ENCODE measurements around the gene BCL2L1.
A peak's percentile ranks its signal among the peaks of the same experiment; 100 is the strongest.

Gene BCL2L1

DNA sequence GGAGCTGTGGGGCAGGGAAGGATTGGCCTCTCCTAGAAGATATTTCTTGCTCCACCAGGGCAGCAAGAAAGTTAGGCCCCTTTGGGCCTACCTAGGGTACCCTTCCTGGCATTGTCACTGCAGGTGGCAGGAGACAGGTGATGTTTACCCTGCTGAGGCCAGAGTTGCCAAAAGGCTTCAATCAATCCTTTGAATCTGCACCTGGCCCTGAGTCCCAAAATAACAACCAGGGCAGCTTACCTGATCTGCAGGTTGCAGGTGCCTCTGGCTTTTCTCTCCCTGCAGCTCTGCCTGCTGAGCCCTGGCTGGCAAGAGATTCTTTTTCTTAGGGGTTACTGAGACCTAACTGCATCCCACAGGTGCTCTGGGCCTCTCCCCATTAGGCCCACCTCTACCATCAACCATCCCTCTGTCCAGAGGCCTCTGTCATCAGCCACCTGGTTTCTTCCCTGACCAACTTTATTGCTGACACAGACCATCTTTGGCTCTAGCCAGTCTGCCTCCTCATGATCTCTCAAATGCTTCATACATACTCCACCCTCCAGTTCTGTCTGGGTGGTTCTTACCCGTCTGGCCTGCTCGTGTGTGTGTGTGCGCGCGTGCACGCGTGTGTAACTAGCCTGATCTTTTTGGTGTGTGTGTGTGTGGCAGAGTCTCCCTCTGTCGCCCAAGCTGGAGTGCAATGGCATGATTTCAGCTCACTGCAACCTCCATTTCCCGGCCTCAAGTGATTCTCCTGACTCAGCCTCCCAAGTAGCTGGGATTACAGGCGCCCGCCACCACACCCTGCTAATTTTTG, 13.7 kb downstream of the BCL2L1 start:
- DNase-seq = no peak

DNA sequence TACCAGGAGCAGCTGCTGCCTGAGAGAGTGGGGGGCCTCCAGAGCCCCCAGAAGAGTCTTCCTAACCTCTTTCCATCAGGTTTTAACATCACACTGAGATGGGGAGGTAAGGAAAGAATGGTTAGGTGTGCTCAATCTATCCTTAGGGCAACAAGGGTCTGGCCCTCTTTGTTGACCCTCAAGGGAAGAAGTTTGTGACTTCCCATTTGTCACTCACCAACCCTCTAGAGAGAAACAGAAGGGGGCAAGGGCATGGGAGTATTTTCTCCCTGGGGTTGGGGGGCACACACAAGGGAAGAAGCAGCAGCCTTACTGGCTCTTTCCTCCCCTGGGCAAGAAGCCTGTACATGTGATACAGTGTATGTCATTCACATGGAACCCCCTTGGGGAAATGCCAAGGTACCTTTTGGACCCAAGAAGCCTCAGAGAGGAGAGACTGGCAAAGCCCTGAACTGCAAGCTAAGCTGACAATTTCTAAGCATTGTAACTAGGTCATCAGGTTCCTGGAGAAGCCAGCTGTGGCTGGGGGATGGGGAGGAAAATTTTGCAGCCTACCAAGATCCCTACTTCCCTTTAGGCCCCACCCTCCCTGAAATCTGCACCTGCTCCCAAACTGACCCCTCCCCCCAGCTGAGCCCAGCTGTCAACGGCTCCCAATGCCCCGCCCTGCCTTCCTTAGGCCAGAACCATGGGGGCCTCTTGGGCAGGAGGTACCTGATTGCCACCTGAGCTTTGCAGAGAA, 14.5 kb downstream of the BCL2L1 start:
- no peak for DNase-seq

DNA sequence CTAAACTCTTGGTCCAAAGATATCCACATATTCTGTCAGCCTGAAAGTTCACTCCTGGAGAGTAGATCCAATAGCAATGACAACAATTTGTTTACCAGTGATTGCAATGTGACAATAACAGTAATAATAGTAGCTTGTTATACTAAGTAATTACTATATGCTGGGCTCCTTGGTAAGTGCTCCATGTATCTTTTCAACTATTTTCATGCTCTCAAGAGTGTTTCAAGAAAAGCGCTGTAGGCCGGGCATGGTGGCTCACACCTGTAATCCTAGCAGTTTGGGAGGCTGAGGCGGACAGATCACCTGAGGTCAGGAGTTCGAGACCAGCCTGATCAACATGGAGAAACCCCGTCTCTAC, 15.4 kb downstream of the BCL2L1 start:
- no peak for DNase-seq

DNA sequence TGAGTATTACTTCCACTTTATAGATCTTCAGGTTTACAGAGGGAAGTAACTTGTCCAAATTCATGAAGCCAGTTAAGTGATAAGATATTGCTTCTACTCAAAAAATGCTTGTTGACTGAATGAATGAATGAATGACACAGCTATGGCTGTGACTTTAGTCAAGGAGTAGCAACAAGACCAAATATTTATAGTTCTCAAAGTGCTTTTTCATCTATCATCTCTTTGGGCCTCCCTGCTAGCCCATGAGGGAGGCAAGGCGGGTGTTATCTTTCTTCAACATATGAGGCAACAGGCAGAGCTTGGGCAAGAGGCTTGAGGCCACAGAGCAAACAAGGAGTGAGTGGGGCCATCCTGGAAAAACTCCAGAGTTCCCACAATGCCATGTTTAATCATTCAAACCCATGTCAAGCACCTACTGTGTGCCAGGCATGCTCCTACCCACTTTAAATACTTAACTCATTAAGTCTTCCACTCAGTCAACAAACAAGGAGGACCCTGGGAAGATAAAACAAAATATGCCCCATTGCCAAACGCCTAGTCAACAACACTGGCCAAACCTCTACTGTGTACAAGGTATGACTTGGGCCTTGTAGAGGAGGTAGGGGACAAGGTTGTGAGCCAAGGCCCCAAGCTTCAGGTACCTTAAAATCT, 15.9 kb downstream of the BCL2L1 start:
- DNase-seq = no peak

DNA sequence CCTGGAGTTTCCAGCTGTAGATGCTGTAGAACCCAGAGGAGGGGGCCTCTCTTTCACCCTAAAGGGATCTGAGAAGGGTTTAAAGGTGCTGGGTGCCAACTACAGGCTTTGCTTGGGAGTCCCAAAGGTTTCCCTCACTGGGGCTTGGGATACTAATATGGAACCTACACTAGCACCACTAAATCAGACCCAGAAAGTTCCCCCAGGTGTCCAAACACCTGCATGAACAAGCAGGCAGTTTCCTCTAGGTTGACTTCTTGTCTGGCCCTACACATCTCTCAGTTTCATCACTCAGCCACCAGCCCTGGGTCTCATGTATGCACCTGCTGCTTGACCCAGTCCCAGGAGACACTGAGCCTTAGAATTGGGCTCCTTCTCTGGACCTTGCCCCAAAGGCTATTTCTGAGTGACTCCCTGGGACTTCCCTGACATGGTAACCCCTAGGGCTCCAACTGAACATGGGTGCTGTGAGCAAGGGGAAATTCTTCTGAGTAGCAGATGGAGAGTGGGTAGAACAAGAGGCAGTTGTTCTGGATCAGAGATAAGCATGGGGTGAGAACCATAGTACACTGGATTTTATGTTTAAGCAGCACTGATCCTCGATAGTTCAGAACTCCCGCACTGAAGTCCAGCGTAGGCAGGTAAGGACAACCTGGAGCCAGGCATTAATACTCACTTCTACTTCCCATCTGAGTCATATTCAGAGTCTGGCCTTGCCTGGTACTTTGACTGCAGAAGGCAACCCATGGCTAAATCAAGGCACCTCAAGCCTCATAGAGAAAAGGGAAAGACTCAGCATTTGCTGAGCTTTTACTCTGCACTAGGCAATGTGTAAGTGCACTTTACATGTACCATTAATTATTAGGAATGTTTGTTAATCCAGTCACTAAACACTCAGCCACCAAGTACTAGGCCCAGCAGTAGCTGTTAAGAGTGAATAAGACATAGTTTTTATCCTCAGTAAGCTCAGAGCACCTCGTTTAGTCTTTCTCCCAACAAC, 16.8 kb downstream of the BCL2L1 start:
- DNase-seq = no peak

DNA sequence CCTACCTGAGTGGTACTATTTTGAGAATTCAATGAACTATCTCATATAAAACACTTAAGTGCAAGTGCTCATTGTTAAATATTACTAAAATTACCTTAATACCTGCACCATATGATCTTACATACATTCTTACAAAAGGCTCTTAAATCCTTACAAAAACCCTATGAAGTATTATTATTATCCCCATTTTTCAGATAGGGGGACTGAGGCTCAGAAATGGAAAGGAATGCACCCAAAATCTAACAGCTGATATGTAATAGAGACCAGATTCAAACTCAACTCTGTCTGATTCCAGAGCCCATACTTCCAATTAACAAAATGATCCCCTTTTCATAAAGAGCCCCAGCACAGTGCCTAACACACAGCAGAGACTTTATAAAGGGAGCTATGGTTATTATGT, 17.5 kb downstream of the BCL2L1 start:
- DNase-seq = no peak

DNA sequence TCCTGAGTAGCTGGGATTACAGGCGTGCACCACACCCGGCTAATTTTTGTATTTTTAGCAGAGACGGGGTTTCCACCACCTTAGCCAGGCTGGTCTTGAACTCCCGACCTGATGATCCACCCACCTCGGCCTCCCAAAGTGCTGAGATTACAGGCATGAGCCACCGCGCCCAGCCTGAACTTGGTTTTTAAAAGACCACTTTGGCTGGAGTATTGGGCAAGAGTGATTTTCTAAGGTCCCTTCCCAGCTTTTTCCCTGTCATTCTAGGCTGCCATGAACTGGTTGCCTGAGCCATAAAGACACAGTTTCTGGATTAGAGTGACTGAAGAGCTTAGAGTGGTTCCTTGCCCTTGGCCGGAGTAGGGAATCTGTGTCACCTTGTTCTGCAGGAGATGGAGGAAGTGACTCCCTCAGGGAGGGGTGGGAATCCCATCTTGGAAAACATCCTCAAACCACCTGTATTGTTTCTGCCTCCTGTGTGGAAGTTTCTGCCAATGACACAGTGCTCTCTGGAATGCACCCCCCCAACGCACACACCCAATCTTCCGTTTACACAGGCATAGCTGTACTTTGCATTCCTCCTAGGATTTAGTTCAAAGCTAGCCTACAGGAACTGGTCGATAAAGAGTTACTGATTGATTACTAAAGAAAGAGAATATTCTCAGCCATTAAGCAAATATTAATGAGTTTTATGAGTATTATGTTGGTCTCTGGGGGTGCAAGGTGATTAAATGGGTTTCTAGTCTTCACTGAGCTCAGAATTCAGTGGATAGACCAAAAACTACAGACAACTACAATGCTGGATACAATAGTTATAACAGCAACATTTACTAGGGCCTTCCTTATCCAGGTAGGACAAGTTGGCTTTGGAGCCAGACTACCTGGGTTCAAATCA, 18.2 kb downstream of the BCL2L1 start:
- no peak for DNase-seq

DNA sequence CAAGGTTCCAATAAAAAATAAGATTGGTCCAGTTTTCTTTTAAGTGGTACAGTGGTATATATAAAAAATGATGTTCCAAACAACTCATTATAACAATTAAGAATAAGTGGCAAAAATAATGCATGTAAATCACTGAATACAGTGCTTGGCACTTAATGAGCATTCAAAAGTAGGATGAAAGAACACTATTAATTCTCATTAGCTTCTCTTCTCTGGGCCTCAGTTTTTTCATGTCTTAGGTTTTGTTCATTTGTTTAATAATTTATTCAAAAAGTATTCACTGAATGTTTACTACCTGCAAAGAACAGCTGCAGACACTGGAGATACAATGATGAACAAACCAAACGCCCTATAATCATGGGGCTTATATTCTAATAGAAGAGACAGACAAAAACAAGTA, 21.1 kb downstream of the BCL2L1 start:
- DNase-seq = no peak

DNA sequence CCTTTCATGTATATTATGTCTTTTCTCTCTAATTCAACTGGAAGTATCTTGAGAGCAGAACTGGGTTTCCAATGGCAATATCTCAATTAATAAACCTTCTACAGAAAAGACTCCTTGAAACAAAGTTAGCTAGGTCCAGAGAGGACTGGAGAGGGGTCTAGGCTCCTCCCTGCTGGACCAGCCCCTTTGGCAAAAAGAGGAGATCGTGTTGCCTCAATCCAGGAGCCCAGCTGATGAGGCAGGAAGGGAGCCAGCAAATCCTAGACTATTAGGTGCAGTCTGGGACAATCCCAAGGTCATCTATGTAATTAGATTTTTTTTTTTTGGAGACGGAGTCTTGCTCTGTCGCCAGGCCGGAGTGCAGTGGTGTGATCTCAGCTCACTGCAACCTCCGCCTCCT, 21.9 kb downstream of the BCL2L1 start:
- DNase-seq = no peak

DNA sequence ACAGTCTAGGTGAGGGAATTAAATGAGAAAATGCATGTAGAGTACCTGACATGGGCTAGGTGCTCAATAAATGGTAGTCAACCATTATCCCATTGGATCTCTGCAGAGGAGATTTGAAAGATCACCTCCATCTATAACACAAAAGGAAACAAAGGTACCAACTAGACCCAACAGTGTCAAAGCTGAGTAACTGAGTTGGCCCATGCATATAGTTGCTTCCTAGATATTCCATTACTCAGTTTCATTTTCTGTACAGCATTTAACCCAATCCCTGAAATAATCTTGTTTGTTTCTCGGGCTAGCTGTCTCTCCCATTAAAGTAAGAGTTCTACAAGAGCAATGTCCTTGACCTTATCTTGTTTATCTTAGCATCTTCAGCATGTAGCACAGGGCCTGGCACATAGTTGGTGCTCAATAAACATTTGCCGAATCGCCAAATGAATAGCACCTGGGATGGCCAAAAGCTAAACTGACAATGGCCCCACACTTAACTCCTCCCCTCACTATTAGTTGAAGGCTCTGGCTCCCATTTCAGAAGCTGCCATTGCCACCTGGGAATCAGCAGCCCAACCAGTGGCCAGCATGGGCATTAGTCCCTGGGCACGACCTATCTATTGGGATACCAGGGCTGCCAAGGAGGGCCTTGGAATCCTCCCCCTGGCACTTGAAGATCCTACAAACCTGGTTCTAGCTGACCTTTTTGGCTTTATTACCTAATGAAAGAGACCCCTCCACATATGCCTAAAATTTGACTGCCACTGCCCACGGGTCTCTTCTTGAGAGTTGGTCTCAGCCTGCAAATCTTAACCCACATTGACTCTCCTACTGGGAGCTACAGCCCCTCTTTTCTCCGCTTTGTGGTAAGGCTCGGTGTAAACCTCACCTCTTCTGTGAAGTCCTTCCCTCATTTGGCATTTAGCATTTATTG, 22.6 kb downstream of the BCL2L1 start:
- DNase-seq = no peak

DNA sequence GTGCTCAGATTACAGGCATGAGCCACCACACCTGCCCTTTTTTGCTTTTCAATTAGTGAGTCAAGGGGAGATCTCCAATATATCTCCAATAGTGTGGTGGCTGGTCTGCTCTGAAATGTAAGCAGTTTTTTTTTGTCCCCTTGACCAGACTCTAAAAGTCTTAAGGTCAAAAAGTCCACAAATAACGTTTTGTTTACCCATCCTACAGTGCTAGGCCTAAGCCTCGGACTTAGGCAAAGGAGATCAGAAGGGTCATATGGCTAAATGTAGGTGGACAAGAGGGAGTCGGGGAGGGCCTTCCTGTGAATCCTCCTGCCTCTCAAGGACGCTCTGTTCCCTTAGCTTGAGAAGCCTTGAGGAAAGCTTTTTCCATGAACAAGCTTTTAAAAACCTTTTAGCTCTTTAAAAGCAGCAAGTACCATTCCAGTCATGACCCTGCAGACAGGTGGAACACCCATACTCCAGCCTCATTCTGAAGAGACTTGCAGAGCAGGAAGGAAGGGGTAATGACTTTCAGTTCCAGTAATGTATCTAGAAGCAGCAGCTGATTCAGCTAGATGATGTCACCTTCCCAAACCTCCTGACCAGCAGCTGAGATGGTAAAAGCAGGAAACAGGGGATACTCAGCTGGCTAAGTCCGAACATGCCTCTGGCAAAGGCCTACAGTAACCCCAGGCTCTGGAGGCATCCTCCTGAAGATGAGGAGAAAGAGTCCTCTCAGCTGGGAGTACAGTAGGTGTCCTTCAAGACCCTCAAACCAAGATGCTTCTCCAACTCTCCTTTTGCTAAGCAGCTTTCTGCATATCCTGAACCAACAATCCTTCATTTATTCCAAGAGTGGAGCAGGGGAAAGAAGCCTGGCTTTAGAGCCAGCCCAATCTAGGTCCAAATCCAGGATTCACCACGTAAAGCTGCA, 23.6 kb downstream of the BCL2L1 start:
- DNase-seq = peak in 1 of 2 donors; percentile 26

DNA sequence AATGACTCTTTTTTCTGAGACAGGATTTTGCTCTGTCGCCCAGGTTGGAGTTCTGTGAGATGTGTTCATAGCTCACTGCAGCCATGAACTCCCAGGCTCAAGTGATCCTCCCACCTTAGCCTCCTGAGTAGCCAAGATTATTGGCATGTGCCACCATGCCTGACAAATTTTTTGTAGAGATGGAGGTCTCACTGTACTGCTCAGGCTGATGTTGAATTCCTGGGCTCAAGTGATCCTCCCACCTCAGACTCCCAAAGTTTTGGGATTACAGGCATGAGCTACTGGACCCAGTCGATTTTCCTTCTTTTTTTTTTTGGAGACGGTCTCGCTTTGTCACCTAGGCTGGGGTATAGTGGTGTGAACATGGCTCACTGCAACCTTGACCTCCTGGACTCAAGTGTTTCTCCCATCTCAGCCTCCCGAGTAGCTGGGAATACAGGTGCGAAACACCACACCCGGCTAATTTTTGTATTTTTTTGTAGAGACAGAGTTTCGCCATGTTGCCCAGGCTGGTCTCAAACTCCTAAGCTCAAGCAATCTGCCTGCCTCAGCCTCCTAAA, 24.3 kb downstream of the BCL2L1 start:
- no peak for DNase-seq

DNA sequence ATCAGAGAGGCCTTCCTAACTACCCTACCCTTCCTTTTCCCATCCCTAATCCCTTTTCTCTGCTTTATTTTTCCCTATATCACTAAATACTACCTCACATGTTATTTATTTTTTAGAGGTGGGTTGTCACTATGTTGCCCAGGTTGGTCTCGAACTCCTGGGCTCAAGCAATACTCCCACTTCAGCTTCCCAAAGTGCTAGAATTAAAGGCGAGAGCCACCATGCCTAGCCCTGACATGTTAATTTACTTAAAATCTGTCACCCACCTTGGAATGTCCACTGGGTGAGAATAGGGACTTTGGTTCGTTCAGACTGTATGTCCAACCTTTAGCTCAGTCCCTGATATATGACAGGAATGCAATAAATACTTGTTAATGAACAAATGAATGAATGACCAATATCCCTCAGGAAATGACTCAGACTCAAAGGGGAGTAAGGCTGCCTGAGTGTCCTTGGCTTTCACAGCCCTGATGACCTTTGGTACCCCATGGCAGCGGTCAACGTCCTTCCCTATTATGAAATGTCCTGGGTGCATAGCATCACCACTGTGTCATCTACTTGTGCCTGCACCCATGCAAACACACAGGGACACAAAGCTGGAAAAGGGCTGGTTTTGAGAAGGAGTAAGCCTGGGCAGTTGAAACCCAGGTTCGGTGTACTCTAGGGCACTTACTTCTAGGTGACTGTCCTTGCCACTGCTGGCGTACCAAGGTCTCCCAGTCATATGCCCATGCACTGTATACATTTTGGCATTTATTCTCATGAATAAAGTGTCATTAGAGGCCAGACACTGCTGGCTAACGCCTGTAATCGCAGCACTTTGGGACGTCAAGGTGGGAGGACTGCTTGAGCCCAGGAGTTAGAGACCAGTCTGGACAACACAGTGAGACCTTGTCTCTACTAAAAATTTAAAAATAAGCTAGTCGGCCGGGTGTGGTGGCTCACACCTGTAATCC, 26.5 kb downstream of the BCL2L1 start:
- no peak for DNase-seq

DNA sequence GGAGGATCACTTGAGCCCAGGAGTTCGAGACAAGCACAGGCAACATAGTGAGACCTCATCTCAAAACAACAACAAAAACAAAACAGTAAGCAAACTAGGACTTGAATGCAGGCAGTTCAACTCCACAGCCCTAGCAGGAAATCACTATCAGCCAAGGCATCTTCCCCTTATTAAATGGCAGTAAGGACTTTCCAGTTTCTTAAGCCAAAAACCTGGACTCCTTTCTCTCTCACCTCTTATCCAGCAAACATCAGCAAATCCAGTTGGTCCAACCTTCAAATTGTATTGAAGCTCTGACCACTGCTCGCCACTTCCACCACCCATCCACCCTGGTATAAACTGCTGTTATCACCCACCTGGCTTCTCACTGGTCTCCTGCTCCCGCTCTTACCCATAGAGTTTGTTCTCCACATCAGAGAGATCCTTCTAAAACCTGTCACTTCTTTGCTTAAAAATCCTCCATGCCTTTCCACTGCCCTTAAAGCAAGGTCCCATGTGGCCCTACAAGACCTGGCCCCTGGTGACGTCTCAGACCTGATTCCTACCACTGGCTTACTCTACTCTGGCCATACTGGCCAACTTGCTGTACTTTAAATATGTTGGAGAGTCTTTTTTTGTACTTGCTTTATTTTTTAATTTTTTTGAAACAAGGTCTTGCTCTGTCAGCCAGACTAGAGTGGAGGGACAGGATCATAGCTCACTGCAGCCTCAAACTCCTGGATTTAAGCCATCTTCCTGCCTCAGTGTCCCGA, 27.6 kb downstream of the BCL2L1 start:
- no peak for DNase-seq

DNA sequence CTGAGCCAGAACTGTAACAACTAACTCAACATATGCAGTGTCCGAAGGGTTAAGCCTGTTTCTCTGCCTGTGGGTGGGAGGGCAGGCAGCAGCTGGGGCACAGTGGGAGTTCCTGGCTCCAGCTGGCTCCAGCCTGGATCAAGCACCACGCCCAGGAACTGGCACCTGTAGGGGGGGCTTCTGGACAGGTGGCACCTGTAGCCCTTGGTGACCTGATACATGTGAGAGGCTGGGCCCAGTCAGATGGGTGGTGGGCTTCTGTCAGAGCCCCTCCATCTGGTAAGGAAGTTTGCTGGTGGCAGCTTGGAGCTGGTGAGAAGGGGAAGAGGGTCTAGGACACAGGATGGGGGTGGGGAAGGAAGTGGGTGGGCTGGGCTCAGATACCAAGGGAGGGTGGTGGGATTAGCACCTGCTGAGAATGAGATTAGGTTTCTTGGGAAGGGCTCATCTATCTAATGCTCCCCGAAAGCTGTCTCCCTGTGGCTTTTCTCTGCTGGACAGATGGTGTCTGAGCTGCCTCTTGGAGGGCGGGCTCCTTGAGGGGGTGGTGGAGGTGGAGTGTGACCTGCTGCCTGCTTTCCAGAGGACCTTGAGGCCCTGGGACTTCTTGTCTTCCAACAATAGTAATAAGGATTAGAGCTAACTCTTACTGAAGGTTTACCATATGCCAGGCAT, 28.5 kb downstream of the BCL2L1 start:
- no peak for DNase-seq

DNA sequence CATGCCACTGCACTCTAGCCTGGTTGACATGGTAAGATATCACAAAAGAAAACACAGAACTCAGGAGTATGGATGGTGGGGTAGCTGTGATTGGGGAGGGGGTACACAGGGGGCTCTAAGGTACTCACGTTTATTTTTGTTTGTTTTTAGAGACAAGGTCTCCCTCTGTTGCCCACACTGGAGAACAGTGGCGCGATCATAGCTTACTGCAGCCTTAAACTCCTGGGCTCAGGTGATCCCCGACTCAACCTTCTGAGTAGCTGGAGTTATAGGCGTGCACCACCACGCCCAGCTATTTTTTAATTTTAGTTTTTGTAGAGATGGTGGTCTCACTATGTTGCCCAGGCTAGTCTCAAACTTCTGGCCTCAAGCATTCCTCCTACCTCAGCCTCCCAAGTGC, 29.3 kb downstream of the BCL2L1 start:
- no peak for DNase-seq

Data from CD4-positive, alpha-beta T cell treated with Interferon alpha-2 for 1 hour (primary cell).